ENCODE results near the gene HOXD9.

The HOXD9 gene

DNA sequence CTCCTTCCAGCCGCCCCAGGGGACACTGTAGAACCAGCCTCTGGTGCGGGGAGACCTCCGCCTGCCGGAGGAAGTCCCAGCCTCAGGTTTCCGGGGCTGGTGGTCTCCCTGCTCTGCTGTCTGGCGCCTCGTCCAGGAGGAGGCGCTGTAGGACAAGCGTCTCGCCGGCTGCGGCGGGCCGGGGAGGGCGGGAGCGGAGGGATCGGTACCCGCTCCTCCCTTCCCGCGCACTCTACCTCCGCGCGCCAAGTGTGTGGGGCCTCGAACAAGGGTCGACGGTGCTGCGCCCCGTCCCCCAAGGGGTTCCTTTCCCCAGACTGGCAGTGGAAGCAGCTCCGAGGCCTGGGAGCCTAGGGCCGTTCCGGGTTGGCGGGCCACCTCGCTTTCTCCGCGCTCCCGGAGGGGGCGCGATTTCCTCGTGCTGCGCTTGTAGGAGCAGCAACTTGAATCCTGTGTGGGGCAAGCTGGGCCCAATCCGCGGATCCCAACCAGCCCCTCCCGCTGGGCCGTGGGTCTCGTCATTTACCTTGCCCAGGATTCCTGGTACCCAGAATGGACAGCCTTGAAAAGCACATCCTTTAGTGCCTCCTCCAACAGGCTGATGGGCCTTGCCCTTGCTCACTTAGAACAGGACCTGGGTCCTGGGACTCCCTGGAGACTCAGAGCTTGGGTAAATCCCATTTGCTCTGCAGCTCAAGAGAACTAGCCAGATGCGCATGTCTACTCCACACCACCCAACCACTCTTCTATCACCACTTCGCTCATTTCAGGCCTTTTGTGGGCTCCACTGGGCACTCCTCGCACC, 18.2 kb downstream of the HOXD9 start:
- DNase-seq: peak; percentile 42

DNA sequence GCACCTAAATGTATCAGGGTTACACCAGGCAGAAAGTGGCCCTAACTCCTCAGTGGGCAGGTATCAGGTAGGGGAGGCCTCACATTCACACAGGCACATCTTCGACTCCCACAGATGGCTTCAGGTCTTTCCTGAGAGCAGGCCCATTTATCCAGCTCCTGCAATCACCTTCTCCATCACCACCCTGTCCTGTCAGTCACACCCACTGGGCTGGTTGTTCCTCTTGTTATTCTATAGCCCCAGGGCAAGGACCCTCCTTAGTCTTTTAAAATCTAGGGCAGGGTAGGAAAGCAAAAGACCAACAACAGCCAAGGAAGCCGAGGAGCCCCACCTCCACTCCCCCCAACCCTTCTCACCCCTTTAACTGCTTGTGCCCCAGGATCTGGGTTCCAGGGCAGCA, 19.8 kb downstream of the HOXD9 start:
- DNase-seq: no peak

DNA sequence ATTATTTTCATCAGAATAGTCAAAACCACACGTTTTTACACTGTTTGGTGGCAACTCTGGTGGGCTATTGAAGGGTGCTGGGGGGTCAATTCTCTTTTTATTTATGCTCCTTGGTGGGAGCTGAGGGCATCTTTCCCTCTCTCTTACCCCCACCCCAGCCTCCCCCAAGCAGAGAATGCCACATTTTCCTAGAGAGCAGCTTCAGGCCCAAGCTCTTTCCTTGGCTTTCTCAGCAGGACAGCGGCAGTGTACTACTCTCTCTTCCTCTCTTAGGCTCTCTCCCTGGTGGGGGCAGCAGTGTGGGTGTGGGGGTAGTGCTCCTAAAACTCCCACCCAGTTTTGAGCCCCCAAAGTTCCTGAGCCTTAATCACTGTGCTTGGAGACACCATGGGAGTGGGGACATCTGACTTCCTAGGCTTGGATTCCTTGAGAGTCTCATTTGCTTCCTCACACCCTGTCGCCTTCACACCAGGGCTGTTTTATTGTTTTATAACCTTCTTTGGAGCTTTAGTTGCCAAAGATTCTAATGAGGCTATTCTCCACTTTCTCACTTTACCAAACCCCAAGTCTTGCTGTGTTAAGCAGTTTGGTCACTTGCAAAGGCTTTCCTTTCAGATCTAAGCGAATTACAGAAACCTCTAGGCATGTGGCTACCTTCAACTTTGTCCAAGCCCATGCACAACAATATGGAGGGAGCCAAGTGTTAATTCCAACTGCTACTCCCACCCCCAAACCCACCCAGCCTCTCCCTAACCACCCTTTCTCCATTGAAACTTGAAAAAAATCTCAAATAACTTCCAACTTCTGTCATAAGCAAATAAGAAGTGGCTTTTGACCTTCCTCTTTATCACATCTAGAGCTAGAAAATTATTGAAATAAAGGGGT, 22.8 kb downstream of the HOXD9 start:
- DNase-seq: no peak

DNA sequence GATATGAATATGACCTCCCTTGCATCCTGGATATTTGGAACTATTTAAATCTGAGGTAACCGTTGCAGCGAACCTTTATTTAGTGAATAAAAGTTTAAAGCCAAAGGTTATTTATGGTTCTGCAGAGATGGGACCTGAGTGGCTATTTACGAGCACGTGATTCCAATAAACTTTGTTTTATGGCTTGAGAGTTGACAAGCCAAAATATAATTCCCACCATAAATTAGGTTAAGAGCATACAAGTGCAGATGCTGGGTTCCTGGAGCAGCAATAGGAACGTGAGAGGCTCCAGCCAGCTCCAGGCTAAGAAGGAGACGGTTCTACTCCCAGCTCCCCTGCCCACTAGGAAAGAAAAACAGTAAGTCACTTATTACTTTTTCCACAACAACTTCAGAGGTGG, 23.6 kb downstream of the HOXD9 start:
- DNase-seq: no peak

DNA sequence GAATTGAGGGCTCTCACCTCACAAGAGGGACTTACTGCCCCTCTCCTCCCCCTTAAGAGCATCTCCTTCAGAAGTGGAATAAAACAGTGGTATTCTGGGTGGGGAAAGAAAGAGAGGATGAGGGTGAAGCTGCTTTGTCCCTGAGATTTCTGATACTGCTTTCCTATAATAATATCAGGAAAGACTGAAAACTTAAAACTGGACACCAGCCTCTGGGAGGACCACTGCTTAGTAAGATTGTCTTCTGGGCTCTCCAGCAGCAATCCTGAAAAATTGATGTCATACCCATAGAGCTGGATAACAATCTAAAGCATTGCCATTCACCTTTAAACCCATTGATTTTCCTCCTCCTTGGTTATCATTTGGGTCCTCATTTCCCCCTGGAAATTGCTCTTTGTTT, 24.1 kb downstream of the HOXD9 start:
- no peak for DNase-seq

DNA sequence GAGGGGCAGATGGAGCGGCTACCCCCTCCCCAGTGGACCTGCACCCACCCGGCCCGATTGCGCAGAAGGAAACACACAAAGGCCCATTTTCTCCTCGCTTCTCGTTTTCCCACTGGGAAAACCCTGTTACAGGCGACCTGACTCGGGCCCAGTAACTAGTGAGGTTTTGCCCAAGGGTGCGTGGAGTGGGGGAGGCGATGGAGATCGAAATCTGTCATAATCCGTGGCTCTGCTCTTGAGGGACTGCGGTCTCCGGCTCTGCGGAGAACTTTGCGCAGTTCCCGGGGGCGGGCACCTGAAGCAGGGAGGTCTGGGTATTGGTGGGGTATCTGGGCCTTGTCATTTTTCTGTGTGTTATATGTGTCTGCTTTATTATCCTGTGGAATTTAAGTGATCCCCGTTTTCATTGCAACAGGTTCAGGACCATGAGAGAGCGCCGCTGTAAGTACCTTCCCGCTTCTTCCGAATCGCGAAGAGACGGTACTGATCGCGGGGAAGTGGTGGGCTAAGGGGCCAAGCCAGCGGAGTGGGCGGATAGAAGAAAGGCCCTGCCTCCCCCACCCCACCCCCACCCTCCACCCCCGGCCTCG, 24.8 kb downstream of the HOXD9 start:
- no peak for DNase-seq

DNA sequence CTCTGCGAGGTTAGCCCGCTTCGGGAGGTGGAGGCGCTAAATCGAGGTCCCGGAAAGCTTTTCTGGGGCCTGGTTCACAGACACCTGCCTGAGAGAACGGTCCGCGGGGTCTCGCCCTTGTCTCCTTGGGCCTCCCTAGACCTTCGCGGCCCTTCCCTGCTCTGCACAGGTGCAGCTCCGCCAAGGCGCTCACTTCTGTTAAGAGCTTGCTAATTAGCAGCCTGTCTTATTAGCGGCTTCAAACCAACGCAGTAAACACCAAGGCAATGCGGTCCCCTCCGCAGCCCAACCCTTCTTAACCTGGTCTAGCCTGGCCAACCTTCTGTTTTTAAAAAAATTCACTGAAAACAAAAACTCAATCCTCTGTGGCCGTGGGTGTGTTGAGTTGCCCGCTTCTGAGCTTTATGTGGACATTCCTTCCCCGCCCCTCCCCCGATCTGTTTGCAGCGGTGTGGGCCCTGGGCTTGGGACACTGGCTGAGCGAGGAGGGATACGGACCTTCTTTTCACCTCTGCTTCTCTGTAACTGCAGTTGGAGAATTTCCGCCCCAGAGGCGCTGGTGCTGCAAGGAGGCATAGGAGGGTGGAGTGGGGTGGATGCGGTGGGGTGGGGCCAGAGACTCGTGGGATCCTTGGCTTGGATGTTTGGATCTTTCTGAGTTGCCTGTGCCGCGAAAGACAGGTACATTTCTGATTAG, 25.4 kb downstream of the HOXD9 start:
- DNase-seq: no peak

DNA sequence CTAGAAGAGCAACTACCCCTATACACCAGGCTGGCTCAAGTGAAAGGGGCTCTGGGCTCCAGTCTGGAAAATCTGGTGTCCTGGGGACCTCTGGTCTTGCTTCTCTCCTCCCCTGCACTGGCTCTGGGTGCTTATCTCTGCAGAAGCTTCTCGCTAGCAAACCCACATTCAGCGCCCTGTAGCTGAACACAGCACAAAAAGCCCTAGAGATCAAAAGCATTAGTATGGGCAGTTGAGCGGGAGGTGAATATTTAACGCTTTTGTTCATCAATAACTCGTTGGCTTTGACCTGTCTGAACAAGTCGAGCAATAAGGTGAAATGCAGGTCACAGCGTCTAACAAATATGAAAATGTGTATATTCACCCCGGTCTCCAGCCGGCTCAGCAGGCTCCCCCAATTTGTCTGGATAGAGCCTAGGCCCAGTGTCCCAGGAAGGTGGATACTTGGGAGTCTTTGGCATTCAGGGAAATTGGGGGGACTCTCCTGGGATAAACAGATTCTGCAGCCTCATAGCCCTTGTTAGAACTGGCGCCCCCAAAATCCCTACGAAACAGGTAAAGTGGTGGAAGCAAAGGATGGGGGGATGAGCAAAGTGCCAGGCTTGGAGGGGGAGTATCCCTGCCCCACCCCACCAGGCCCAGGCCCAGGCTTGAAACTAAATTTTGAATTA, 26.4 kb downstream of the HOXD9 start:
- DNase-seq: no peak

DNA sequence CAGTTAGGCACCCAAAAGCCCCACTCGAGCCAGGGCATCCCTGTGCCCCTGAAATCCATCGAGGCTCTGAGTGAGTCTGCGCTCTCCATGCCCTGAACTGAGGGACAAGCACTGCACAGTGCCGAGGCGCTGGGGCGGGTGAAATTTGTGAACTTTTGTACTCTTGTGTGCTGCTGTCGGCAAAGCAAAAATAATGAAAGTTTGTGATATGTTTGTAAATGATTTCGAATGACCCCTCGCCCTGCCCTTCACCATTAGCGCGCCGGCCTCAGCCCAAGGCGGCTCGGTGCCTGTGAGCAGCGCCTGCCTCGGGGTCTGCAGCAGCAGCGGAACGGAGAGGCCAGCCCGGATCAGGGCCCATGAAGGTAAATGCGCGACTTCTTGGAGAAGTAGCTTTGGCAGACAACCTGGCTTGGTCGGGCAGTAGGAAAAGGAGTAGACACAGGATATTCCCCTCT, 27.0 kb downstream of the HOXD9 start:
- DNase-seq: no peak

DNA sequence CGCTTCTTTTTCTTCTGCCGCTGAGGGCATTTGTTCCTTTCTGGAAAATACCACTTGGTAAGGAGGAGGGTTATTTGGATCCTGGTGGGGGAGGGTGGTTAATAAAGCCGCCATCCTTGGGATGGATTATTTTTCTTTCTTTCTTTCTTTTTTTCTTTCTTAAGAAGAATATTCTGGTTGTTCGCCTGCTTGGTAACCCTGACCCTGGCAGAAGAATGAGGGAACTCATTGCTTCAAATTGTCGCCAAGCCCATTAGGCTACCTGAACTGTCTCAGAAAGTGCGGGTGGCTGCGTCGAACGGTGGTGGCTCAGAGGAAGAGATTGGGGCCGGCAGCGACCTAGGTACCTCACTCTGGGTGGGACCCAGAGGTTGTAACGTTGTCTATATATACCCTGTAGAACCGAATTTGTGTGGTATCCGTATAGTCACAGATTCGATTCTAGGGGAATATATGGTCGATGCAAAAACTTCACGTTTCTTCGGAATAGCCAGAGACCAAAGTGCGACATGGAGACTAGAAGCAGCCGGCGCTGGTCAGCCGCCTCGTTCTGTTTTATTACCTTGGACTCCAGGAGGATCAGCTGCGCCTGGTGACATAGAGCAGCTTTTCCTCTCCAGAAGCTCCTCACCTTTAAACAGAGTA, 27.5 kb downstream of the HOXD9 start:
- DNase-seq: no peak

DNA sequence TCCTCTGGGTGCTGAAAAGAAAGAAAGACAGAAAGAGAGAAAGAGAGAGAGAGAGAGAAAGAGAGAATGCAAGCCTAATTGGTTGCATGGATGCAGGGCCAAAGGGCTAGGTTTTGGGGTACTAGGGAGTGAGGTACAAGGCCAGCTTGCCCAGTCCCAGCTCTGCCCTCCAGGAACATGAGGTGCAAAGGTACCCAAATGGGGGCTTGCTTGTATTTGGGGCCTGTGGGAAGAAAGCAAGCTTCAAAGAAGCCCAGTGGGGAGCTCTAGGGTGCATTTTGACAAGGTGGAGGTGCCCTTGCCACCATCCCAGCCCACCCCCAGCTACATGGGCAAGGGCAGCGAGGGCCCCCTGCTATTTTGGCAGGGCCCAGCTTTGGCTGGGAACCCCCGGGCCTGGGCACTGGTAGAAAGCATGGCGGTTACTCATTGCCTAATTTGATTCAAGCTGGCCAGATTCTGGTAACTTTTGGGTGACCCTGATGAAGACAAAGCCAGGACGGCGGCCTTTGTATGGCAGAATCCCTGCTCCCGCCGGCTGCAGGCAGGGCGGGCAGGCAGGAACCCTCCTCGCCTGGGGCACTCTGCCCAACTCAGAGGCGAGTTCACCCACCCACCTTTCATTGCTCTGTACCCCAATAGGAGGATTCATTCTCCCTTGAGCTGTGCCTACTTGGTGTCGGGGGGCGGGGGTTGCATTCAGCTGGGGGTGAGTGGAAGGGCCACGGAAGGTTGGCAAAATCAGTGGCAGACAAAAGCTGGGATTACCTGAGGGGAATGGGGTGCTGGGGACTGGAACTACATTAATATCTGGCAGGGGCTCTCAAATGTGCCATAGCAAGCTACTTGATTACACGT, 28.3 kb downstream of the HOXD9 start:
- DNase-seq: no peak

DNA sequence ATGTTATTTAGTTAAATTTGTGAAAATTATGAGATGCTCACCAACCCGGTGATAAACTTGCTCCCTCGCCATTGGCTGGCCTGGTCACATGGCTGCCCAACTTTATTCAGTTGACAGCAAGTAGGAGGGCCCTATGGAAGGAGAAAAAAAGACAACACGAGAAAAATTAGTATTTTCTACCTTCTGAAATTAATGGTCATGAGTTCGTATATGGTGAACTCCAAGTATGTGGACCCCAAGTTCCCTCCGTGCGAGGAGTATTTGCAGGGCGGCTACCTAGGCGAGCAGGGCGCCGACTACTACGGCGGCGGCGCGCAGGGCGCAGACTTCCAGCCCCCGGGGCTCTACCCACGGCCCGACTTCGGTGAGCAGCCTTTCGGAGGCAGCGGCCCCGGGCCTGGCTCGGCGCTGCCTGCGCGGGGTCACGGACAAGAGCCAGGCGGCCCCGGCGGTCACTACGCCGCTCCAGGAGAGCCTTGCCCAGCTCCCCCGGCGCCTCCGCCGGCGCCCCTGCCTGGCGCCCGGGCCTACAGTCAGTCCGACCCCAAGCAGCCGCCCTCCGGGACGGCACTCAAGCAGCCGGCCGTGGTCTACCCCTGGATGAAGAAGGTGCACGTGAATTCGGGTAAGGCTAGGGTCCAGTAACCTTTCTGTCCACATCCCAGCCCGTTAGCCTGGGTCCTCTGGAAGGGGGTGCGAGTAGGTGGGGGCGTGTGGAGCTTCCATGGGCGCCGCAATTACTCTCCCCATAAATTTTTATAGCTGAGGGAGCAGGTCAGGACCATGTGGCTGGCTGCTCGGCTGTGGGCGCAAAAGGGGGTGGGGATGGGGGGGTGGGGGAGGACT, 29.1 kb downstream of the HOXD9 start, which contains the start of gene HOXD4:
Gene HOXD4, plus strand, starts transcription at position 109 of the 846 bp plus-strand sequence. Its CDS starts 84 bp downstream, at position 193.
- DNase-seq: no peak

DNA sequence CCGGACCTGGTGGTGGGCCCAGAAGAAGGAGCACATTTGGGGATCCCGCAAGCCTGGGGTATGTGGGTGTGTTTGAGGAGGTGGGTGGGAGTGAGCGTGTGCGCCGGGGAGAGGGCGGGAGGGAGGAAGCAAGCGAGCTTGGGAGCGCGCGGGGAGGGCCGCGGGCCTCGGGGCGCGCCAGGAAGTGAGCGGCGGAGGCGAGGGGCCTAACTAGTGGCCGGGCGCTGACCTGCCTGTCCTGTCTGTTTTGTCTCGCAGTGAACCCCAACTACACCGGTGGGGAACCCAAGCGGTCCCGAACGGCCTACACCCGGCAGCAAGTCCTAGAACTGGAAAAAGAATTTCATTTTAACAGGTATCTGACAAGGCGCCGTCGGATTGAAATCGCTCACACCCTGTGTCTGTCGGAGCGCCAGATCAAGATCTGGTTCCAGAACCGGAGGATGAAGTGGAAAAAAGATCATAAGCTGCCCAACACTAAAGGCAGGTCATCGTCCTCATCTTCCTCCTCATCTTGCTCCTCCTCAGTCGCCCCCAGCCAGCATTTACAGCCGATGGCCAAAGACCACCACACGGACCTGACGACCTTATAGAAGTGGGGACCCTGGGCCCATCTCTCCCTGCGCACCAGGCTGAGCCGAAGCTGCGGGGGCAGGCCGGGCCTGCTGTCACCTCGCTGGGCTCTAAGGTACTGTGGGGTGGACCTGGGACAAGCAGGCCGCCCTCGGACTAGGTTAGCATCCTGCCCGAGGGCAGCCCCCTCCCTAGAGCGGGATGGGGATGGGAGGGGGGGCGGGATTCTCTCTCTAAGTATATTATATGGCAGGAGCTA, 30.0 kb downstream of the HOXD9 start:
- DNase-seq: no peak

DNA sequence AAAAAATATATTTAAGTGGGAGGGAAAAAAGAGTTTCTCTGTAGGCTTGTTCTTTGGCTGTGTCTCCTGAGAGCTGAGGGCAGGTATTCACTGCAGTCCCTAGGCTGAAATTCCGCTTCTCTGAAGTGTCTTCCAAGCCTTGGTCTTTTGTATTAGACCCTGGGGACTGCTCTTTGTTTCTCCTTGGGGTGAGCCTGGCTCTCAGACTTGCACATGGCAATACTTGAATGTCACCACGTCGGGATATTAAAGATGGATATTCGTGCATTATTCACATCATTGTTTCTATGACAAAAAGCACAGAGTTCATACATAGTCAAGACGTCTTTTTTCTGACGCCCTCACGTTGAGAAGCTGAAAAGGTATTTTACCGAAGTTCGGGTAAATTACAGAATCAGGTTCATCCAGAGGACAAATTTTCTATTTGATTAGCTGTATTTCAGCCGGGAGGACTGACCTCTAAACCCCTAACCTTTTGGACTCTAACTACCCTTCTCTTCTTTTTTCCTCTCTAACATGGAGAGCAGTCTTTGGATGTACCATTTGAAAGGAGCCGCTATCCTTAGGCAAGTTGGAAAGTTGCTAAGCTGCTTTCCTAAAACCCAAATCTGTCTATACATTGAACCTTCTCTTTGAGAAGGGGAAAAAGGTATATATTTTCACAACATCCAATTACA, 32.2 kb downstream of the HOXD9 start:
- DNase-seq: no peak

DNA sequence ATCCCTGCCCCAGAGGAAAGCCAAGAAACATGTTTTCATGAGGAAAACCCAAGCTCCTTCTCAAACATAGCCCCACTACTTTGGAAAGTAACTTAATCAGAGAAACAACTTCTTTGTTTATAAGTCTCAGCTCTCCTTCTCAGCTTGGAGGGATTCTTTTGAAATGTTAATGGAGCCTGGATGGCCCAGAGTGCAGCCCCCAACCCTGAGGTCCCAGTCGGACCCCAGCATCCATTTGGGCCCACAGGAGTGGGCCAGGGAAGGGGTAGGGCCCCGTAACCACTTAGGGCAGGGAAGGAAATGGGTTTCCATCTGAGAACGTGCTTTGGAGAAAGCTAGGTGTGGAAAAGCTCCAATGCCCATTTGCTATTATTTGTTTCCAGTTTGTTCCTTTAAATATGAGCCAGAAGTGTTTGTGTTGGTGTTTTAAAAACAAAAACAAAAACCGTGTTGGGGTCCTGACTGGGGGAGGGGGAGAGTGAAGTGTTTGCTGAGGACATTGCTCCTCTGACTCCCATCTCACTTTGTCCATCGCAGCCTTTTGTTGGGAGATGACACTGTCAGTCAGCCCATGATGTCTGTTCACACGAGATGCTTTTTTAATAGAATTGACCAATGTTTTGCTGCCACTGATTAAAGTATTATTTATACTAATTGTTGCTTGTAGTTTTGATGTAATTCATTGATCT, 33.0 kb downstream of the HOXD9 start:
- DNase-seq: no peak

DNA sequence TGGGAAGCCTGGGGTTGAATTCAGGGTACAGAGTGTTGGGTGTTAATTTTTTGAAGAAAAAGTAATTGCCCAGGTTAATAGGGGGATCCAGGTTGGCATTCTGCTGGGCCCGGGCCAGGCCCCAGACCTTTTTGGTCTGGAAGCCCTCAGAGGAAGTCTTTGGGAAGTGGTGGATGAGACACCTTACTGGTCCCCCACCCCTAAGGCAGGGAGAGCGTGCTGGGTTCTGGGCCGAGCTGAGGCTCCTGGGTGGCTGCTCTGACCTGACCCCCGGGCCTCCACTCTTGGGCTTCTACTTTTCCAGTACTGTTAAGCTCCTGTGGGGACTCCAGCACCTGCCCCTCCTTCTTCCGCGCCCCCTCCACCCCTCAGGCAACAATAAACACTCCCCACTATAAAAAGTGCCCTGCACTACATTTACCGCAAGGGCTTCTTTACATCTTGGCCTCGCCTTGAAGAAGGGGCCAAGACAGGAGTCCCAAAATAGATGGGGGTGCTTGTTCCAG, 33.8 kb downstream of the HOXD9 start:
- no peak for DNase-seq

DNA sequence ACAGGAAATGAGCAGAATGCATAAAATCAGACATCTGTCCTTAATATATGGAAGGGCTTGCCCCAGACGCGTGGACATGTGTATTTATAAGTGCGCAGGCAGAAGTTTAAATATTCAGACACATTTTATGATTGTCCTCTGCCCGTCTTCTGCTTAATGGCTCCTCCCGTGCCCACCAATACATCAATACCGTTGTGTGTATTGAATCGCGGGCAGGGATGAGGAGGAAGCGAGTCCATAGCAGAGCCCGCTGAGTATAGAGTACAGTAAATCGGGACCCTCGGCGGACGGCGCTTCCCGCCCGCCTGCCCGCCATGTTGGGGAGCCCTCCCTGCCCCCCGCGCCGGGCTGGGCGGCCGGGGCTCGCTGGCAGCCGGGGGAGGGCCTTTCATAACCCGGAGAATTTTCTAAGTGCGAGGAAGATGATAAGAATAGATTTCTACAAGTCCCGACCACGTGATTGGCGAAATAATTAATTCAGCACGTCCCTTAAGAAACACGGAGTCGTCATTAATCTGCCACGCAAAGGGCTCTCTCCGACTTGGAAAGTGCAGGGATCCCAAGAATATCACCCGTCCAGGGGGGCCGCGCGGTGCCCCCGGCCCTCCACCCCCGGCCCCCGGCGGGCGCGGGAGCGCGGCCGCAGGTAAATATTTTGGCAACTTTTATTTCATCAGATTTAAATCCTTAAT, 34.4 kb downstream of the HOXD9 start, which contains the start of gene HOXD3:
Gene HOXD3, plus strand, starts transcription at position 501 of the 692 bp plus-strand sequence. CDS start 11,808 bp downstream, outside the sequence.
- DNase-seq: no peak

Data from central memory CD4-positive, alpha-beta T cell (primary cell).